K562 (cell line): Measurements from ENCODE around the gene SCAP. TPM values are rescaled to one million over a fixed set of nuclear protein-coding genes. Genes with fewer than 3 reads are reported as not detected.
A peak's percentile ranks its signal among the peaks of the same experiment; 100 is the strongest.

Source experiments
- ATAC-seq: fragments of 200-7000 bp; cut with Tn5 transposase; 3 replicates; pipeline ENCODE4 v1.9.1; 2020; ENCODE audit warnings: moderate library complexity
- BruUV-seq: library from RNA; stranded (reverse); fragments of 400-500 nt; replicated peaks from 2 replicates; lab custom pipeline; 2021; lab: Mats Ljungman, UMichigan
- CTCF ChIA-PET: fragments of 300-600 bp; formaldehyde crosslinking; extraction: SDS; loops from one replicate; lab custom pipeline; 2021; ENCODE audit warnings: low intra/inter-chr PET ratio; lab: Yijun Ruan, JAX
- POLR2A ChIA-PET: fragments of 300-600, 350-650 bp; sonication (Branson Sonifier 250); formaldehyde crosslinking; extraction: SDS; loops from one replicate; lab custom pipeline; 2021; ENCODE audit warnings: antibody characterized with exemption, inconsistent platforms; lab: Yijun Ruan, JAX
- DNase-seq, 4 experiments: peaks; one replicate each; pipeline versions ENCODE4 v3.0.0 to v3.0.0-alpha.2; 2011 to 2018; ENCODE audit warnings: low spot score in 3 of 4, mixed read lengths in 3 of 4; ENCODE audit errors: extremely low read depth in 1 of 4
- FAIRE-seq: peaks from 2 replicates; lab custom pipeline; 2011; peaks lifted over from hg19 to GRCh38; lab: Jason Lieb, UNC
- H2AFZ ChIP-seq: 2 replicates; pipeline ENCODE4 v1.6.0; 2011; ENCODE audit warnings: low read depth, low read length, control low read depth, inconsistent platforms
- H3K27ac ChIP-seq: fragments of 200-600 bp; 3 replicates; pipeline ENCODE4 v1.8.0; 2011; ENCODE audit warnings: low read depth, mild to moderate bottlenecking, control low read depth, inconsistent platforms, low read length, moderate library complexity, mixed read lengths; ENCODE audit errors: extremely low read depth
- H3K27me3 ChIP-seq, 2 experiments: fragments of 300-600 bp in 1 of 2; 2 replicates in 1 of 2; 3 replicates in 1 of 2; pipeline versions ENCODE4 v1.6.0 to v1.8.0; 2011; ENCODE audit warnings: inconsistent platforms in 2 of 2, low read length in 2 of 2, mild to moderate bottlenecking in 1 of 2, mixed read lengths in 1 of 2, moderate library complexity in 1 of 2; ENCODE audit not compliant: control insufficient read depth in 2 of 2, insufficient read depth in 2 of 2
- H3K36me3 ChIP-seq: fragments of 300-600 bp; 3 replicates; pipeline ENCODE4 v1.8.0; 2011; ENCODE audit warnings: mild to moderate bottlenecking, low read length, inconsistent platforms; ENCODE audit not compliant: control insufficient read depth, insufficient read depth
- H3K4me1 ChIP-seq, 2 experiments: fragments of 200-600 bp in 1 of 2; replicated peaks in 1 of 2; 2 replicates in 1 of 2; 3 replicates in 1 of 2; pipeline versions ENCODE4 v1.5.1 to v1.8.0; 2011; ENCODE audit warnings: inconsistent platforms in 2 of 2, low read length in 2 of 2, mild to moderate bottlenecking in 1 of 2, mixed read lengths in 1 of 2, moderate library complexity in 1 of 2; ENCODE audit not compliant: control insufficient read depth in 2 of 2, insufficient read depth in 2 of 2
- H3K4me2 ChIP-seq: 2 replicates; pipeline ENCODE4 v1.6.1; 2011; ENCODE audit warnings: low read length, control low read depth, inconsistent platforms, mixed read lengths; ENCODE audit not compliant: insufficient read depth
- H3K4me3 ChIP-seq: fragments of 200-600 bp; sonication (generic), shearing (Covaris generic); 2 replicates; pipeline ENCODE4 v1.5.1; 2016; ENCODE audit warnings: control low read depth, inconsistent platforms
- H3K79me2 ChIP-seq: fragments of 200-600 bp; 3 replicates; pipeline ENCODE4 v1.8.0; 2011; ENCODE audit warnings: low read length, inconsistent platforms; ENCODE audit not compliant: control insufficient read depth, insufficient read depth
- H3K9ac ChIP-seq, 2 experiments: 2 replicates each; pipeline versions ENCODE4 v1.6.0 to v1.6.1; 2011; ENCODE audit warnings: low read depth in 2 of 2, low read length in 2 of 2, control low read depth in 1 of 2, inconsistent platforms in 1 of 2, mild to moderate bottlenecking in 1 of 2, mixed read lengths in 1 of 2; ENCODE audit not compliant: insufficient read depth in 1 of 2
- H3K9me1 ChIP-seq: one replicate; pipeline ENCODE4 v1.6.0; 2011; ENCODE audit warnings: inconsistent platforms, mild to moderate bottlenecking, low read length, moderate library complexity; ENCODE audit not compliant: control insufficient read depth, insufficient read depth
- H3K9me3 ChIP-seq: replicated peaks from 2 replicates; pipeline ENCODE4 v1.5.1; 2011; ENCODE audit warnings: low read depth, low read length, inconsistent platforms; ENCODE audit not compliant: control insufficient read depth, insufficient read depth
- H4K20me1 ChIP-seq: replicated peaks from 2 replicates; pipeline ENCODE4 v1.6.1; 2011; ENCODE audit warnings: low read length, inconsistent platforms, mixed read lengths; ENCODE audit not compliant: control insufficient read depth, insufficient read depth
- CTCF ChIP-seq, 3 experiments: IDR thresholded peaks in 2 of 3; conservative IDR thresholded peaks in 1 of 3; 2 replicates each; pipeline ENCODE4 v1.5.1; 2011 to 2012; ENCODE audit warnings: low read length in 3 of 3, mild to moderate bottlenecking in 3 of 3, control low read depth in 2 of 3, improper control_type of control experiment in 1 of 3, inconsistent platforms in 1 of 3, low read depth in 1 of 3, mixed read lengths in 1 of 3, moderate library complexity in 1 of 3; ENCODE audit not compliant: insufficient read depth in 2 of 3
- ELF4 ChIP-seq: fragments of 450-650 bp; formaldehyde crosslinking; IDR thresholded peaks from 2 replicates; pipeline ENCODE4 v1.4.0; 2022; ENCODE audit warnings: missing genetic modification characterization
- HDAC6 ChIP-seq: IDR thresholded peaks from 2 replicates; pipeline ENCODE4 v1.6.1; 2012; ENCODE audit warnings: low read depth, mild to moderate bottlenecking, control low read depth, inconsistent platforms, low read length, moderate library complexity
- MEF2D ChIP-seq: conservative IDR thresholded peaks from 2 replicates; pipeline ENCODE4 v1.6.1; 2016; ENCODE audit warnings: low read depth, missing genetic modification characterization, missing compliant biosample characterization
- SMC3 ChIP-seq: conservative IDR thresholded peaks from 2 replicates; pipeline ENCODE4 v1.6.1; 2011; ENCODE audit warnings: low read depth, low read length, improper control_type of control experiment; ENCODE audit not compliant: insufficient read depth
- USF1 ChIP-seq: sonication (generic); formaldehyde crosslinking; IDR thresholded peaks from 2 replicates; pipeline ENCODE4 v1.9.0; 2022; ENCODE audit warnings: mild to moderate bottlenecking, missing genetic modification reagents
- ZFPM2 ChIP-seq: fragments of 250-450 bp; sonication (Bioruptor Pico); IDR thresholded peaks from 2 replicates; pipeline ENCODE4 v1.5.1; 2022; ENCODE audit warnings: mild to moderate bottlenecking
- ZNF124 ChIP-seq: sonication (generic); formaldehyde crosslinking; IDR thresholded peaks from 2 replicates; pipeline ENCODE4 v1.8.1; 2022; ENCODE audit warnings: missing genetic modification reagents
- WGBS: fragments of 100-300 bp; shearing (Covaris generic); methylation state at CpG from one replicate; pipeline ENCODE4 v1.1.6; 2016; ENCODE audit warnings: low coverage, mixed read lengths; ENCODE audit not compliant: insufficient coverage; ENCODE audit errors: missing lambda C conversion rate; 5-methylcytosine and 5-hydroxymethylcytosine counted together
- in situ Hi-C: fragments of 300-500 bp; cut with MboI; formaldehyde crosslinking; loops from 4 replicates; pipeline ENCODE4 v1.15.0; 2018; ENCODE audit warnings: inconsistent platforms, mixed read lengths
- intact Hi-C: fragments of 100-400 bp; cut with micrococcal nuclease; formaldehyde crosslinking; loops from 2 replicates; pipeline ENCODE4 v1.14.2; 2022
- polyA plus RNA-seq, 8 experiments: library from polyadenylated mRNA; depleted of rRNA in 4 of 8; stranded (reverse) in 5 of 8; unstranded in 3 of 8; fragments of >200 nt; fragmentation: Nextera tagmentation in 2 of 8; fragmentation: Illumina TruSeq in 1 of 8; extraction: Ambion mirVana in 2 of 8; extraction: Trizol in 1 of 8; gene quantifications; 2 replicates each; pipeline versions ENCODE4 v1.2.1 to v1.2.3, GENCODE V29; 2011 to 2014; ENCODE audit warnings: inconsistent platforms in 1 of 8, missing spikeins in 1 of 8
- total RNA-seq, 7 experiments: library from RNA; depleted of rRNA in 6 of 7; stranded (reverse); fragments of >200 nt in 6 of 7; fragmentation: Illumina TruSeq in 2 of 7; extraction: Trizol in 2 of 7; gene quantifications; 2 replicates each; pipeline versions ENCODE4 v1.2.1 to v1.2.3, GENCODE V29; 2011 to 2021; ENCODE audit warnings: low replicate concordance in 1 of 7

Gene SCAP
- total and polyA plus RNA-seq, 9 of the 15 experiments (the other 6 are each of a cell fraction or from before 2014, with no cell fraction given), result 2.6 to 104 (median 37.8) TPM

GRCh38 chr3:47394881-47395280 is 80.9 kb downstream of the SCAP start:
- Histone ChIP-seq H3K36me3 (peaks cover 45% of the 10 kb centered on the region), H3K27ac (no peak overlapping the region; the same call in 2 of the 3 replicates), H3K79me2 (peaks cover 57% of the 10 kb centered on the region), H3K9me3 (no peaks in the 10 kb centered on the region), H4K20me1 (peaks cover 28% of the 10 kb centered on the region; the same call in 1 of the 2 replicates), H3K4me1 (peaks cover 6 to 21% of the 10 kb centered on the region in 2 experiments; a peak in 4 of 5 replicates), H3K9me1 (peaks cover 13% of the 10 kb centered on the region), H3K4me3 (no peak overlapping the region), H3K27me3 (no peaks in the 10 kb centered on the region), H3K4me2 (no peak overlapping the region), H3K9ac (peak overlapping the region in 1 of 2 experiments; percentile 5; a peak in 1 of 4 replicates), H2AFZ (no peak overlapping the region)
- in situ Hi-C loops (no loop called here), intact Hi-C loops (no loop called here)
- TF ChIP-seq MEF2D (tag) (0 out of 2 replicates have a peak, but pooled peaks have one; percentile 7), HDAC6 (no peak), CTCF (IDR thresholded peaks at IDR 0.05 in 2 of 3, conservative IDR thresholded peaks at IDR 0.05 in 1 of 3; ENCODE audit: insufficient read depth in 2 of 3, low read depth in 1 of 3, low read length in 3 of 3) (no peak), ELF4 (CRISPR knock-in tag) (no peak), ZFPM2 (CRISPR knock-in tag) (no peak), ZNF124 (CRISPR knock-in tag) (0 out of 2 replicates have a peak, but pooled peaks have one; percentile 30), USF1 (CRISPR knock-in tag) (no peak), SMC3 (no peak)
- POLR2A ChIA-PET, result interaction anchor here (0.6 to 1.1 kb wide), 5 partner anchors 13 to 709 kb away, joined by 3 to 7 read pairs (median 4); partner anchors contain the start of gene PTPN23
- BruUV-seq, result no TSS peak
- FAIRE-seq (no peak), DNase-seq (peak in 1 of 4 experiments; percentile 9), ATAC-seq (peak; percentile 21)
- CTCF ChIA-PET, result no interaction called here
- 61% methylated on average over 3 of the region's 3 CpGs for WGBS
